Femur (tissue), 1 donor: ENCODE data around the gene GSG1L.
A peak's percentile ranks its signal among the peaks of the same experiment; 100 is the strongest.
"Not testable (repeated sequence)": the region's sequence is repeated elsewhere in the genome, so short reads cannot be mapped to it uniquely, and the experiment has no call there.

ENCODE experiments used
- DNase-seq: peaks from one replicate; pipeline ENCODE4 v3.0.0-alpha.2; 2017

Gene GSG1L

DNA sequence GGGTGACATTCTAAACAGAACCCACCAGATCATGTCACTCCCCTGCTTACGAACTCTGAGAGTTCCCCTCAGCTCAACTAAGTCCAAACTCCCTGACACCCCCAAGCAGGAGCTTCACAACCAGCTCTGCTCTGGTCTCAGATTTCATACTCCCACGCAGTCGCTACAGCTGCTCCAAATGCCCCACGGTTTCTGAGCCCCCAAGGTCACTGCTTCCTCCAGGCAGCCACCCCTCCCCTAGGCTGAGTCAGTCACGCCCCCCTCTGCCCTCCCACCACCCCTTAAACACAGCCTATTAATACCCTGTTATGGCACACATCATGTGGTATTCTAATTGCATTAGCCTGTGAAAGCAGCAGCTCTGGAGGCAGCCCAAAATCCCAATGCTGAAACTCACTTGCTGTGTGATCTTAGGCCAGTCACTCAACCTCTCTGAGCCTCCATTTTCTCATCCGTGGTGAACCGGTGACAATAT is 51.5 kb downstream of the GSG1L start:
- peak; percentile 73 for DNase-seq

DNA sequence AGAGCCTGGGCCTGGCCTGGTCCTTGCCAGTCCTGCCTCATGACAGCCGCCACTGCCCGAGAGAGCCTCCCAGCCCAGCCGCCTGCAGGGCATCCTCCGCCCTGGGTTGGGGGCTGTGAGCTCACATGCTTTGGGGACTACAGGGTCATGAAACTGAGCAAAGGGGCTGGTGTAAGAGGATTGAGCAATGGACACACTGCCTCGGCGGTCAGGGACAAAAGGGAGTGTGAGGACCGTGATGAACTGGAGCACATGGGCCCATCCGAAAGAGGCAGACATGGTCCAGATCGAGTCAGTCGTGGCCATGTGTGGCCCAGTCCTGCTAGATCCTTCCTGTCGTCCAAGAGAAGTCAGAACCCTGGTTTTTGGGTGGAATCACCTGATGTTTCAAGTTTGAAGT is 52.3 kb downstream of the GSG1L start:
- DNase-seq, result no peak

DNA sequence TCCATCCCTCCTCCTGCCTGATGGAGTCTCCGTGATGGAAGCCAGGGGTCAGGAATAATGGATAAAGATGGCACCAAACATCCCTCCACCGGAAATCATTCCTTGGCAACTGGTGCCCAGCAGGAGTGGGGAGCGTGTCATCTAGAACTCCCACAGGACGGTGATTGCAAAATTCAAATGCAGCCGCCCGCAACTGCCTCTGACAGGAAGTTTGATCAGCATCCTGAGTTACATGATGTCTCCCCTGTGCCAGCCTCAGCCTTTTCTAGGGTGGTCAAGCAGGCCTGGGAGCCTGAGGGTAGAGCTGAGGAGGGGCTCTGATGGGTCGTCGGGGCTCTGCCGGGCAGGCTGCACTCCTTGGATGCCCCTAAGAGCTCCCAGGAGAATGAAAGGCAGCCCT is 52.8 kb downstream of the GSG1L start:
- no peak for DNase-seq

DNA sequence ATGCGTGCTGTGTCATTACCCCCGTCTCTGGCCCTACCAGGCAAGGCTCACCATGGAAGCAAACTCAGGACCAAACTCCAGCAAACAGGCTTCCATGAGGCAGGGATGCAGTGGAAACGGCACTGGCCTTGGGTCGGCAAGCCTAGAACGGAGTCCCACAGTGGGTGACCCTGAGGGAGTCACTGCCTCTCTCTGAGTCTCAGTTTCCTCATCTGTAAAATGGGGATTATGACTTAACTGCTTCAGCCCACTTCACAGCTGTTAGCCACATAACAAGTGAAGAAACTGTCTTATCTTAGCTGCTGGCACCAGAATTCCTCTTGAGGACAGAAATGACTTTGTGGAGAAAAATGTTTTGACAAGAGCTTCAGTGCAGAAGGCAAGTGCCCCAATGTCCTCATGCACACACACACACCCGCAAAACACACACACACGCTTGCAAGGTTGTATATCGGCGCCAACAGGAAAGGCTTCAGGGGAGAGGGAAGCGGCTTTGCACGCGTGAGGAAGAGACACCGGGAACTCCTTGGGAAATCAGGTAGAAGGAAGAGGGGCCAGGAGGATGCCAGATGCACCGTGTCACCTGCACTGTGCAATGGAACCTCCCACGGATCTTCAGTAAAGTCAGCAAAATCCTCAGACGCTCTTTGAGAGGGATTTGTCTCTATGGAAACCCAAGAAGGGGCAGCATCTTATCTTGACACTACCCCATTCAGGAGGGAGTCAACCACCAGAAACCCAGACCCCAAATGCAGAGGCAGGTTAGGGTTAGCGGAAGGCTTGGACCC is 53.7 kb downstream of the GSG1L start:
- DNase-seq, result no peak

DNA sequence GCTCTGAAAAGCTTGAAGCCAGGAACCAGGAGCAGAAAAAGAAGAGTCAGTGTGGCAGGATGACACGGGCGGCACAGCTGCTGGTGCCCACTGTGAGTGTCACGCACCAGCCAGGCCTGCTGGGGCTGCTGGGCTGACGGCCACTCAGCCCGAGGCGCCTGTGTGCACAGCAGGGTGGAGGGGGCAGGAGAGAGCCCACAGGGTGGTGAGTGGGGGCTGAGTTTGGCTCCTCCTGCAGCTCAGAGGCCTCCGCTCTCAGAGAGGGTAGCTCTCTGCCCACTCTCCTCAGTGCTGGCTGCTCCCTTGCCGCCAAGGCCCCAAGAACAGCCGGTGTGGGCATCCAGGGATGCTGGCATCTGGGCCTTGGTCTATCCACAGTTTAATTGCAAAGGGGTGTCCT is 59.6 kb downstream of the GSG1L start:
- peak; percentile 27 for DNase-seq

DNA sequence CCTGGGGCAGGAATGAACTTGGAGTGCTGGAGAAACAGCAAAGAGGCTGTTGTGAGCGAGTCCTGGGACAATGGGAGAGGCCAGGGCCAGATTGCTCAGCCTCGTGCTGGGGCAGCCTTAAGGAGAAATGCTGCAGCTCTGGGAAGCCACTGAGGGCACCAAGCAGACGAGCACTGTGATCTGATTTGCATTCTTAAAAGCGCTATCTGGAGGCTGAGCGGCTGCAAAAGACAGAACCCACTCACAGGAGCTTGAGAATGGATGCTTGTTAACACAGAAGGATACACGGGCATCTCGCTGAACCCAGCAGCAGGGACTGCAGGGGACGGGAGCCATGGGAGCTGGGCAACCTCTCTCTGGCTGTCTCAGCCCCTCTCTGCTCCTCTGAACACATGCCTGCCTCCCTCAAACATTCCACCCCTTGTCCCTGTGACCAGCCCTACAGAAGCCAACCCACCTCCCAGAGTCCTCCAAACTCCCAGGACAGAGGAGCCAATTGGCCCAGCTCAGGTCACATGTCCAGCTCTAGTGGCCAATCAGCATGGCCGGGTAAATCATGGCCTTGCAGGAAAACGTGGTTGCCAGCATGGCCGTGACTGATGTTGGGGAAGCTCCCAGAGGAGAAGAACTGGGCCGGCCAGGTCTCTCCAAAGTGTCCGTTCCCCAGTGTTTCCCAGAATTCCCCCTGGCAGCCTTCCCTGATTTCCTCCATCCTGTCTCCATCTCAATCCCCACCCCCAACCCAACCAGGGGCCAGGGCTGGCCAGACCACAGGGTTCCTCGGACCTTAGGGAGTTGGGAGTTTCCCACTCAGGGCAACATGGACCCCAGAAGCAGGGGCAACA is 60.3 kb downstream of the GSG1L start:
- DNase-seq, result no peak

DNA sequence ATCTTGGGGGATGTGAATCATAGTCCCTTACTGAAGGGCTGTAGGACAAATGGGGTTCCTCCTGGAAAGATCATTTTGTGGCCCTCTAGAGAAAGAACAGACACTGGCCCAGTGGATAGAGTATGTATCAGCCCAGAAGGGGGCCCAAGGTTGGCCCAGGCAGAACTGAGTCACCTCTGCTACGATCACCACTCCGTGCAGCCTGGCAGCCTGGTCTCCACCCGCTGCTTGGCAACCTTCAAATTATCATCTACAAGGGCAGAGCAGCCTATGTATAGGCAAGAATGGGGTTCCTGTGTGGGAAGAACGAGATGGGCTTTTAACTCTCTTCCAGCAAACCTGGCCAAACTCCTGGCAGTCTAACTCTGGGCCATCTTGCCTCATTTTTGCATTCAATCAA is 61.9 kb downstream of the GSG1L start:
- DNase-seq, result no peak

DNA sequence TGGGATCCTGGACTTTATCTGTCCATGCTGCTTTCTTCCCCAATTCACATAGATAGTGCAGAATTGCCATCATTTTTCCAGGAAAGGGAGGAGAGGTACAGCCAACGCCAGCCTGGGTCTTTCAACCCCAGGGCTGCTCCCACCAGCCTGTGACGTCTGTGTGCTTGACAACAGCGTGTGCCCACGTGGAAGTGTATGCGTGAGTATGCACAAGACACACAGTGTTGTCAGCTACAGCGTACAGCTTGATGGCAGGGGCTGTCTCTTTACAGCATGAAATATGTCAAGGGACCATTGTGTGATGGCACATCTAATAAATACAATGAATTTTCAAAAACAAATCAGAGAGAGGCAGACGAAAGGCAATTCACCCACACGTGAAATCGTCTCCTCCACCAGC is 62.3 kb downstream of the GSG1L start:
- DNase-seq, result no peak

DNA sequence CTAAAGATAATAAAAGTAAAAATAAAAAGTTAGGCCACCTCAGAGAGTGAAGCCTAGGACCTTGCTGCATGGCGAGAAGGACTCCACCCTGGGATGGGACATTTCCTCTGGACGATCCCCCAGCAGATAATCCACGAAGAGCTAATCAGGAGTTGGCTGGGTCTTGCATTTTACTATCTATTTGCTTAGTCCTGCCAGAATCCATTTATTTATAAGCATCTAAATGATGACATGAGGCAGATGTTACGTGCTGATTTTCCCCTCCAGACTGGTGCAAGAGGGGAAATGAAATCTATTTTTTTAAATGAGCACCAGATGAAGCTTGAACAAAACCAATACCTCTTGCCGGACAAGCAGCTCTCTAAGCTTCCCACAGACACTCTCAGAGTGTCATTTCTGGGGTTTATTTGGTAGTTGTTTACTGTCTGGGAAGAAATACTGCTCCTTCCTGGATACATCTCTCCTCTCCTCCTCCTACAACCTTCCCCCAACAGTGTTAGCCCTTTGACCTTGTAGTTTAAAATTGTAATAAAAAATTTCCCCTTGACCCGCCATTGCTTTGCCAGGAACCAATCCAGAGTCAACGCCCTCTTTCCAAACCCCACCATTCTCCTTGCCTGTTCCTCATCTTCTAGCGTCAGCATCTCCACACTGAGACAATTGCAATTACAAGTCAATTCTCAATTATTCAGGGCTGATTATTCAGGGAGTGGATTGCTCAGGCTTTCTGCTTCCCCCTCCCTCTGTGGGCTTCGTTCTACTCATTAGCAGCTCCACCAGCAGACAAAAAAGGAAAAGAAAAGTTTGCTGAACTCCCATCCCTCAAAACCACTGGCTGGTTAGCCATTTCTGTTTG is 63.0 kb downstream of the GSG1L start:
- DNase-seq, result no peak

DNA sequence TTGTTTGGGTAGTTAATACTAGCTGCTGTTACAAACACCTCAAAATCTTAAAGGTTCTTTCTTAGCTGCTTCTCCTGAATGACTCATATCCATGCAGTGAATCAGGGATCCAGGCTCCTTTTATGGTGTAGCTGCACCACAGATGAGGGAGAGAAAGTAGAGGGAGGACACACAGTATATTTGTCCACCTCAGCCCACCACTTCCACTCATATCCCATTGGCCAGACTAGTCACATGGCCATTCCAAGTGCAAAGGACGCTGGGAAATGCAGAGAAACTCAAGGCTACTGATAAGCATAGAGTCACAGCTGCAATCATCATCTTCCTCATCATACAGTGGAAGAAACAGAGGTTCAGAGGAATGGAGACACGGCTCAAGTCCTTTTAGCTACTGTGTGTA is 63.8 kb downstream of the GSG1L start:
- no peak for DNase-seq

DNA sequence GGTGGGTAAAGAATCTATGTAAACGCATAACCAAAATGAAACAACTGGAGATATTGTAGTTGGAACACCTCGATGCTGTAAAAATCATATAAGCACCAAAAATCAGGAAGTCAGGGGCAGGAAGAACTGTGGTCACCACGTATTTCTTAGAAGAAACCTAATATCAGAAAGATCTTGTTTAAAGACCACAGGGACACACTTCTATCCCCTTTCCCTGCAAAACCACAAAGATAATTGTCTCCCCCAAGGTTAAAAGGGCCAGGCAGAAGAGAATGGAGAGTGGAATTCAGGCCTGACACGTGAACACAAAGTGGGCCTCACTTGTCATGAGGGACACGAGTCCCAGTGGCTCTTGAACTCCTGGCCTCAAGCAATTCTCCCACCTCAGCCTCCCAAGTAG is 68.1 kb downstream of the GSG1L start:
- DNase-seq, result no peak

DNA sequence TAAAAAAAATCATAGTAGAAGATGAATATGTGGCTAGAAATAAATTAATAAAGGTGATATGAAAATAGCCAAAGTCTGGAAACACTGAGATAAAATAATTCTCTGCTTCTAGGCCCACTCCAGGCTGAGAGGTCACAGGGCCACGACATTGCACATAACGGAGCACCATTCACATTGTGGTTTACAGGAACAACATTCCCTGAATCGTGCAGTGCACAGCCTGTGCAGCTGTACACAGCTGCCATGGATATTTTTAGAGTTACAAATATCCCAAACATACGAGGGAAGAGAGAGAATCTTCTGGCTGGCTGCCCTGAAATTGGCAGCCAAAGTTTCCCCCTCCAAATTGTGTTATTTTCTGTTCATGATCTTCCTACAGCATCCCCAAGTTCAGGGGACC is 68.8 kb downstream of the GSG1L start:
- no peak for DNase-seq

DNA sequence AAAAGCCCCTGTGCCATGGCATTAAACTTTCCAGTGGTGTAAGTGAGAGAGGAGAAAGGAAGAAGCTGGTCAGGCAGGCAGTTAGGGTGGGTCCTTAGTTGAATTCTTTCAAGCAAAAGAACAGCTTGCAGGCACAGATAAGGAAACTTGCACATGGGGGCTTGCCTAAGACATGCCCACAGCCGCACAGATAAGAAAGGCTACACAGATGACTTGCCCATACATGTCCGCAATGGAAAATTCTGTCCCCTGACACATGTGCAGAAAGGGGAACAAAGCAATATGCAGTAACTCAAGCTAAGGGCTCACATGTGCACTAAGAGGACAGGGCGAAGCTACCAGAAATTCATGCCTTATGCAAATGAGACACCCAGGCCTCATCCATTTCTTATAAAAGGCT is 69.9 kb downstream of the GSG1L start:
- DNase-seq, result no peak

DNA sequence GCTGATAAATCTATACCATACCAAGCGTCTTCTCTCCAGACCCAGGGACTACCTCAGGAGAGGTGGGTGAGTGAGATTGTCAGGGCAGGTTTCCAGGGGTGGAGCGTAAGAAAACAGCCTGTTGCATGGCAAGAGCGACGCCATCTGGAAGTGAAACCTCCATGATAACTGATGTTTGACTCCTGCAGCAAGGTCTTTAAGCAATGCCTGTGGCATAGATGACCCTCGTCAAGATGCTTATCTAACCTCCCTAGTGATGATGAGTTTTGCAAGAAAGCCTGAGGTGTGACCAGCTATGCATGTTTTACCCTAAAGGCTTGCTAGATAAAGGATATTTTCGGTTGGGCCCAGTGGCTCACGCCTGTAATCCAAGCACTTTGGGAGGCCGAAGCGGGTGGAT is 71.6 kb downstream of the GSG1L start:
- DNase-seq, result no peak

DNA sequence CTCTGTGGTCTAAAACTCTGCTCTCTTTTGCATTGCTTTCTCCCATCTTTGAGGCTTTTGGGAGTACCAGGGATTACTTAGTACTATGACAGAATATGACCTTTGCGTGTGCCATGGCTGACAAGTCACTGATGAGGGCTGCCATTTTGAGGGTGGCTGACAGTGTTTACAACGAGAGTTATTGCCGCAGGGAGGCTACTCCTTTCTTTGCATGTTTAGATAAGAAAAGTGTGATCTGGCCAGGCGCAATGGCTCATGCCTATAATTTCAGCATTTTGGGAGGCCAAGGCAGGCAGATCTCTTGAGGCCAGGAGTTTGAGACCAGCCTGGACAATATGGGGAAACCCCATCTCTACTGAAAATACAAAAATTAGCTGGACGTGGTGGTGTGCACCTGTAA is 77.5 kb downstream of the GSG1L start:
- no peak for DNase-seq

DNA sequence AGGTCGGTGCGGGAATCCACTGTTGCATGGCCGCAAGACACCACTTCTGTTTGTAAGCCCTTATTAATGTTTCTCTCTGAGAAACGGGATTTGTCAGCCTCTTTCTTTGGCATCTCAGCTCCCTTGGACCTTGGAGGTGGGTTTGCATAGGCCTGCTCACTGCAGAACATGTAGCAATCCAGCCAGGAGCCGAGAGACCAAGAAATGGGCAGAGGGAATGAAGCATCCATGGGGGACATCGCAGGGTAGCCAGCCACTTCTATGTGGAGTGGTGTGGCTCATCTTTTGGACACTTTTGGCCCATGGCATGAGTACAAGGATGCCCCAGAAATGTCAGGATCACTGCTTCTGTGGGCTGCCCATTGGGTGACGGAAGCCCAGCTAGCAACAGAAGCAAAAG is 79.4 kb downstream of the GSG1L start:
- DNase-seq, result no peak

DNA sequence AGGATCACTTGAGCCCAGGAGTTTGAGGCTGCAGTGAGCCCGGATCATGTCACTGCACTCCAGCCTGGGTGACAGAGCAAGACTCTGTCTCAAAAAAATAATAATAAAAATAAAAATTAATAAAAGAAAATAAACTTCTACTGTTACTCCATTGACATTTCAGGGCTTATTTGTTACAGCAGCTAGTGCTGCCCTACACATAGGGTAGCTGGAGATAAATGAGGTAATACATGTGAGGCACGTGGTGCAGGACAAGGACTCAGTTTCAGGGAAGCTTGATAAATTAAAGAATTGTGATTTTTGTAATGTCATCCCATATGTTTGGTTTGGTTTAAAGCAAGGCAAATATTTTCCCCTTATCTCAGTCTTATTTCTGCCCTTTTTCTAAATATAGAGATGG is 80.3 kb downstream of the GSG1L start:
- DNase-seq, result no peak

DNA sequence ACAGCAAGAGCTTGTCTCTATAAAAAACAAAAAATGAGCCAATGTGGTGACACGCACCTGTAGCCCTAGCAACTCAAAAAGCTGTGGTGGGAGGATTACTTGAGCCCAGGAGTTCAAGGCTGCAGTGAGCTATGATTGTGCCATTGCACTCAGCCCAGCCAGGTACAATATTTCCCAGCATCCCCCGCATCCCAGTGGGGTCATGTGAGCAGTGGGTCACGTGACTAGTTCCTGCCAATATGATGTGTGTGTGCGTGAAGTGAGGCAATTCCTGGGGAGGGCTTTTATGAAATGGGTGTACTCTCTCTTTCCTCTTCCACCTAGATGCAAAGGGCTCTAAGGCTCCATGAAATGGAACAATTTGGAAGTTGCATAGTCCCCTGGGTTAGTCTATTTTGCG is 81.3 kb downstream of the GSG1L start:
- DNase-seq, result no peak

DNA sequence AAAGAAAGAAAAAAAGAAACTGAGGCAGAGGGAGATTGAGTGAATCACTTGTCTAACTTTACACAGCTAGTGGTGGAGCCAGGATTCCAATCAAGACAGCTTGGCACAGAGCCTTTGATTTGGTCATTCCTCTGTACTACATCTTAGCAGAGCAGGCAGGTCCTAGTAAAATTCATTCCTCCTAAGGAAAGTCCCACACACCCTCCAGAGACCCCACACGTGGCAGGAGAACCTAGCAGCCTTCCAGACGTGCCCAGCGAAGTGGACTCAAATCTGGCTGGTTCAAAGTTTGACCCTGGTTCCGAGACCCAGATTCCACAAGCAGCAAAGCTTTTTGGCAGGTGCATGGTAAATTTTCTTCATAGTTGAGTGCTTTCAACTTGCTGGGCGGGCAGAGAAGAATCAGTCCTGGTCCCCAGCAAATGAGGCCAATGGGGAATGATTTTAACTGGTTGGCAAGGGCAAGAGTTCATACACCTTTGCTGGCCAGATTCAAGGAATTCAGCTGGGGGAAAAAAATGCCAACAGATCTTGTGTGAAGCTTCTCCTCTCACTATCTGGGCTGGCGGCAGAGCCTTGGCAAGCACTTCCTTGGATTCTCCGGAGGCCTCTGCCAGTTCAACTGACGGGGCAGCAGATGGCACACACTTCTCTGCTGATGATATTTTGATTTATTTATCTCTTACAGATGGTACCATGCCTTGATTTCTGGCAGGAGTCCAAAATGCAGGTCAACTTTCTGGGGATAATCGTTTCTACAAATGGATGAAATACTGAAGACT is 82.4 kb downstream of the GSG1L start:
- no peak for DNase-seq

DNA sequence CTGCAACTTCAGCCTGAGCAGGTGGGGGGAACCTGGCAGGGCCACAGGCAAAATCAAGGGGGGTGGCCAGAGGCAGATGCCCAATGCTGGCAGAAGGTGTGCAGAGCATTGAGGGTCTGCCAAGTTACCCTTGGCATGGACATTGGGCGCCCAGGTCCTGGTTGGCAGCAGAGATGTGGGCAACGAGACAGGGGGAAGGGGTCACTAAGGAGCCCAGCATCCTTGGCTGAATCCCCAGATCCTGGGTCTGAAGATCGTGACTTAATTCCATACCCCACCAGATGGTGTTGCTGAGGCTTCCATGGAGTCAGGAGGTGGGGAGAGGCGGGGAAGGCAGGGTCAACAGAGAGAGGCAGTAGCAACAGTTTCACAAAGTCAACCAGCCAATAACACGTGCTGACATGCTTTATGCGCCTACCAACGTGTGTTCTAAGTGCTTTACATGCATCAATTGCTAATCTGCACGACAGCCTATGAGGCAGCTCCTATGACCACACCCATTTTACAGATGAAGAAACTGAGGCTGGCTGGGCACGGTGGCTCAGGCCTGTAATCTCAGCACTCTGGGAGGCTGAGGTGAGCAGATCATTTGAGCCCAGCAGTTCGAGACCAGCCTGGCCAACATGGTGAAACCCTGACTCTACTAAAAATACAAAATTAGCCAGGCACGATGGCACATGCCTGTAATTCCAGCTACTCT is 83.3 kb downstream of the GSG1L start:
- peak; percentile 36 for DNase-seq

DNA sequence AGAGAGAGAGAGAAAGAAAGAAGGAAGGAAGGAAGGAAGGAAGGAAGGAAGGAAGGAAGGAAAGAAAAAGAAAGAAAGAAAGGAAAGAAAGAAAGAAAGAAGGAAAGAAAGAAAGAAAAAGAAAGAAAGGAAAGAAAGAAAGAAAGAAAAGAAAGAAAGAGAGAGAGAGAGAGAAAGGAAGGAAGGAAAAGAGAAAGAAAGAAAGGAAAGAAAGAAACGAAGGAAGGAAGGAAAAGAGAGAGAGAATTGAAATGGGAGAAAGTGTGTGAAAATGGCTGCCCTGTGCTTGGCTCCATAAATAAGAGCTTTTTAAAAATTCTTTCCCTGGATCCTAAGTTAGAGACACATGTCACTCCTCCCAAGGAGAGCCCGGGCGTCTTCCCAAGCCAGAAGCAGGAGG is 83.8 kb downstream of the GSG1L start:
- not testable (repeated sequence) for DNase-seq

DNA sequence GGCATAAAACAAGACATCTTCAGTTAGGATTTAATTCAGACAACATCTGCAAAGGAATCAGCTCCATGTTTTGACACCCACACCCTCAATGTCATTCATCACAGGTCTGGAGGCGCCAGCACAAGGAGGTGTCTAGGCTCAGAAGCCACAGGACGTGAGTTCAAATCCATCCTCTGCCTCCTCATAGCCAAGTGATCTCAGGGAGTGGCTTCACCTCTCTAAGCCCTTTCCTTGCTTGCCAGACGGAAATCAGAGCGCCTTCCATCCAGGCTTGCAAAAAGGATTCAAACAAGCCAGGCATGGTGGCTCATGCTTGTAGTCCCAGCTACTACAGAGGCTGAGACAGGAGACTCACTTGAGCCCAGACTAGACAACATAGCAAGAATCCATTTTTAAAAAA is 84.6 kb downstream of the GSG1L start:
- no peak for DNase-seq
